Trophoblast cell (in vitro differentiated cells and primary cell): ENCODE data around the gene RCOR1.
"Not testable (repeated sequence)": the region's sequence is repeated elsewhere in the genome, so short reads cannot be mapped to it uniquely, and the experiment has no call there.

Source experiments
- DNase-seq, 2 donors: peaks; one replicate each; pipeline ENCODE4 v3.0.0-alpha.2; 2016
- H2AFZ ChIP-seq: 2 replicates; pipeline ENCODE4 v1.6.1; 2013; ENCODE audit warnings: low read length, moderate library complexity, mild to moderate bottlenecking; ENCODE audit not compliant: insufficient read depth, poor library complexity
- H2AK5ac ChIP-seq: 2 replicates; pipeline ENCODE4 v1.6.1; 2013; ENCODE audit warnings: mild to moderate bottlenecking, low read length
- H2BK120ac ChIP-seq: 2 replicates; pipeline ENCODE4 v1.6.1; 2013; ENCODE audit warnings: low read length, mild to moderate bottlenecking, moderate library complexity; ENCODE audit not compliant: insufficient read depth, poor library complexity
- H2BK12ac ChIP-seq: 2 replicates; pipeline ENCODE4 v1.6.1; 2013; ENCODE audit warnings: mild to moderate bottlenecking, low read length, moderate library complexity
- H2BK5ac ChIP-seq: 2 replicates; pipeline ENCODE4 v1.6.1; 2013; ENCODE audit warnings: low read length, low read depth, moderate library complexity, mild to moderate bottlenecking; ENCODE audit not compliant: poor library complexity
- H3K14ac ChIP-seq: 2 replicates; pipeline ENCODE4 v1.6.1; 2013; ENCODE audit warnings: mild to moderate bottlenecking, low read length
- H3K18ac ChIP-seq: 2 replicates; pipeline ENCODE4 v1.6.1; 2013; ENCODE audit warnings: mild to moderate bottlenecking, low read length
- H3K23ac ChIP-seq: 2 replicates; pipeline ENCODE4 v1.6.1; 2013; ENCODE audit warnings: low read length
- H3K27ac ChIP-seq: 2 replicates; pipeline ENCODE4 v1.5.1; 2013; ENCODE audit warnings: low read depth, mild to moderate bottlenecking, inconsistent platforms, low read length, moderate library complexity
- H3K27me3 ChIP-seq: 2 replicates; pipeline ENCODE4 v1.6.1; 2013; ENCODE audit warnings: inconsistent platforms, mild to moderate bottlenecking, low read length, moderate library complexity; ENCODE audit not compliant: insufficient read depth
- H3K36me3 ChIP-seq, 2 experiments: 1 replicate in 1 of 2; 2 replicates in 1 of 2; pipeline ENCODE4 v1.6.1; 2013; ENCODE audit warnings: low read length in 2 of 2, mild to moderate bottlenecking in 2 of 2, moderate library complexity in 1 of 2; ENCODE audit not compliant: insufficient read depth in 2 of 2, control insufficient read depth in 1 of 2
- H3K4ac ChIP-seq: 2 replicates; pipeline ENCODE4 v1.6.1; 2013; ENCODE audit warnings: low read depth, mild to moderate bottlenecking, low read length, moderate library complexity
- H3K4me1 ChIP-seq, 2 experiments: 1 replicate in 1 of 2; 2 replicates in 1 of 2; pipeline ENCODE4 v1.6.1; 2013; ENCODE audit warnings: low read length in 2 of 2, mild to moderate bottlenecking in 2 of 2, moderate library complexity in 1 of 2; ENCODE audit not compliant: insufficient read depth in 2 of 2, control insufficient read depth in 1 of 2
- H3K4me2 ChIP-seq: 2 replicates; pipeline ENCODE4 v1.6.1; 2013; ENCODE audit warnings: inconsistent platforms, mild to moderate bottlenecking, low read length, moderate library complexity
- H3K4me3 ChIP-seq: 2 replicates; pipeline ENCODE4 v1.5.1; 2013; ENCODE audit warnings: mild to moderate bottlenecking, low read depth, low read length, inconsistent platforms
- H3K79me1 ChIP-seq: one replicate; pipeline ENCODE4 v1.6.1; 2013; ENCODE audit warnings: low read length
- H3K79me2 ChIP-seq: 2 replicates; pipeline ENCODE4 v1.6.1; 2013; ENCODE audit warnings: low read length, mild to moderate bottlenecking; ENCODE audit not compliant: control insufficient read depth, insufficient read depth, poor library complexity
- H3K9ac ChIP-seq: 2 replicates; pipeline ENCODE4 v1.6.1; 2013; ENCODE audit warnings: mild to moderate bottlenecking, low read length
- H3K9me3 ChIP-seq: 2 replicates; pipeline ENCODE4 v1.6.1; 2013; ENCODE audit warnings: low read depth, mild to moderate bottlenecking, control low read depth, inconsistent platforms, low read length; ENCODE audit not compliant: insufficient read depth
- H4K12ac ChIP-seq: 2 replicates; pipeline ENCODE4 v1.6.1; 2013; ENCODE audit warnings: low read depth, mild to moderate bottlenecking, low read length, moderate library complexity
- H4K8ac ChIP-seq: 2 replicates; pipeline ENCODE4 v1.6.1; 2013; ENCODE audit warnings: low read depth, mild to moderate bottlenecking, low read length, moderate library complexity
- H4K91ac ChIP-seq: one replicate; pipeline ENCODE4 v1.6.1; 2013; ENCODE audit warnings: low read depth, mild to moderate bottlenecking, low read length, moderate library complexity
- WGBS: extraction: QIAGEN DNeasy Blood & Tissue Kit; methylation state at CpG from one replicate; pipeline ENCODE4 v1.1.7; 2013; ENCODE audit warnings: missing lambda C conversion rate; ENCODE audit not compliant: insufficient read length, insufficient coverage; ENCODE audit errors: extremely low coverage; 5-methylcytosine and 5-hydroxymethylcytosine counted together

Gene RCOR1

DNA sequence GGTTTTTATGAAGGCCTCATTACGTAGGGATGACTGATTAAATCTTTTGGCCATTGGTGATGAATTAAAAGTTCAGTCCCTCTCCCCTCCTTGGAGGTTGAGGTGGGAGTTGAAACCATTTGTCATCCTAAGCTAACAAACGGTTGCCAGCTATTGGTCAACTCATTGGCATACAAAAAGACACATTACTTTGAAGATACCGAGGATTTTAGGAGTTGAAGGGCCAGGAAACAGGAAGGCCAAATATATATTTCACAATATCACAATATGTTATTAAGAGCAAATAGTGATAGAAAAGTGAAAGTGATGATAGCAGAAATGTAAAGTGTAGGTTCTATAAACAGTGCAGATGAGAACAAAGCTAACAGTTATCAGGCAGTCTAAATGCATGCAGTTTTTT is 24.4 kb downstream of the RCOR1 start:
- H3K18ac ChIP-seq, result no peak overlapping the region
- no peaks in the 10 kb centered on the region for H3K79me1 ChIP-seq
- H3K4ac ChIP-seq, result peak overlapping the region; percentile 80

GRCh38 chr14:102619012-102619411 is 26.6 kb downstream of the RCOR1 start:
- not testable (repeated sequence) for H3K9ac ChIP-seq, H3K4me1 ChIP-seq, H2BK120ac ChIP-seq, H3K36me3 ChIP-seq, H3K18ac ChIP-seq, H3K4me3 ChIP-seq, H2BK12ac ChIP-seq, H3K79me1 ChIP-seq, H4K12ac ChIP-seq, H2AFZ ChIP-seq, H3K9me3 ChIP-seq, H2BK5ac ChIP-seq, H3K27me3 ChIP-seq, H3K4me2 ChIP-seq, H3K14ac ChIP-seq, H4K91ac ChIP-seq, H4K8ac ChIP-seq, H3K27ac ChIP-seq, H2AK5ac ChIP-seq, H3K23ac ChIP-seq
- WGBS, result no CpG with 5 or more reads among the region's 6 CpGs
- peaks cover 36% of the 10 kb centered on the region for H3K79me2 ChIP-seq
- peak overlapping the region; percentile 65 for H3K4ac ChIP-seq
- DNase-seq, result peak in 1 of 2 donors; percentile 30

More for the DNA sequence above, 24.4 kb downstream of the RCOR1 start:
- Histone ChIP-seq H3K36me3 (peaks cover 8 to 12% of the 10 kb centered on the region in 2 experiments), H3K4me1 (peaks cover 6 to 7% of the 10 kb centered on the region in 2 experiments), H3K27ac (no peak overlapping the region), H2BK120ac (no peak overlapping the region), H2AFZ (no peak overlapping the region), H3K4me2 (no peak overlapping the region), H3K14ac (no peak overlapping the region), H2AK5ac (no peak overlapping the region), H4K91ac (no peak overlapping the region), H3K27me3 (no peaks in the 10 kb centered on the region), H2BK12ac (no peak overlapping the region), H3K9ac (no peak overlapping the region), H2BK5ac (no peak overlapping the region), H4K12ac (no peak overlapping the region), H3K79me2 (peaks cover 41% of the 10 kb centered on the region), H4K8ac (no peak overlapping the region), H3K9me3 (no peaks in the 10 kb centered on the region), H3K23ac (no peak overlapping the region), H3K4me3 (no peak overlapping the region)
- no peak for DNase-seq
- no CpG with 5 or more reads among the region's 3 CpGs for WGBS

DNA sequence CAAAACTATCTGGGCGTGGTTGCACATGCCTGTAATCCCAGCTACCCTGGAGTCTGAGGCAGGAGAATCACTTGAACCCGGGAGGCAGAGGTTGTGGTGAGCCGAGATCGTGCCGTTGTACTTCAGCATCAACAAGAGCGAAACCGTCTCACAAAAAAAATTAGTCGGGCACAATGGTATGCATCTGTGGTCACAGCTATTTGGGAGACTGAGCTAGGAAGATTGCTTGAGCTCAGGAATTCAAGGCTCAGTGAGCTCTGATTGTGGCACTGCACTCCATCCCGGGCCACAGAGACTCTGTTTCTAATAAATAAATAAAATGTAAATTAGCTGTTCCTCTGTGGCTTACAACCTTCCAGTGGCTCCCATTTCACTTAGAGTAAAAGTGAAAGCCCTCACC is 28.0 kb downstream of the RCOR1 start:
- Histone ChIP-seq H3K9me3 (no peaks in the 10 kb centered on the region), H3K4me1 (peaks cover 6 to 7% of the 10 kb centered on the region in 2 experiments), H3K27ac (no peak overlapping the region), H3K36me3 (peaks cover 2 to 5% of the 10 kb centered on the region in 2 experiments), H2BK120ac (no peak overlapping the region), H4K8ac (no peak overlapping the region), H3K9ac (no peak overlapping the region), H4K12ac (no peak overlapping the region), H3K79me1 (no peaks in the 10 kb centered on the region), H3K14ac (no peak overlapping the region), H3K4me3 (no peak overlapping the region), H2AK5ac (no peak overlapping the region), H3K79me2 (peaks cover 36% of the 10 kb centered on the region), H2AFZ (no peak overlapping the region), H3K23ac (no peak overlapping the region), H3K27me3 (no peaks in the 10 kb centered on the region), H3K4me2 (no peak overlapping the region), H2BK5ac (no peak overlapping the region), H2BK12ac (no peak overlapping the region), H3K4ac (peak overlapping the region; percentile 94), H4K91ac (no peak overlapping the region), H3K18ac (no peak overlapping the region)
- DNase-seq, result peak in 1 of 2 donors; percentile 22
- whole genome bisulfite sequencing, result no CpG with 5 or more reads among the region's 9 CpGs

- no peak for DNase-seq
- no peak overlapping the region for H4K12ac ChIP-seq
- peaks cover 2 to 6% of the 10 kb centered on the region in 2 experiments for H3K36me3 ChIP-seq
- H3K4me1 ChIP-seq, result peaks cover 6 to 9% of the 10 kb centered on the region in 2 experiments
- no peak overlapping the region for H3K4me2 ChIP-seq
- no peak overlapping the region for H3K27ac ChIP-seq
- no peak overlapping the region for H4K91ac ChIP-seq
- no peak overlapping the region for H2AK5ac ChIP-seq
- no peak overlapping the region for H2BK5ac ChIP-seq
- no peak overlapping the region for H2BK12ac ChIP-seq
- H3K4ac ChIP-seq, result peak overlapping the region; percentile 57
- H4K8ac ChIP-seq, result no peak overlapping the region
- H3K9ac ChIP-seq, result no peak overlapping the region
- H3K79me1 ChIP-seq, result peaks cover 2% of the 10 kb centered on the region
- no peak overlapping the region for H3K23ac ChIP-seq
- no peak overlapping the region for H2AFZ ChIP-seq
- H3K14ac ChIP-seq, result no peak overlapping the region
- H3K27me3 ChIP-seq, result no peaks in the 10 kb centered on the region
- no peak overlapping the region for H3K4me3 ChIP-seq
- peaks cover 31% of the 10 kb centered on the region for H3K79me2 ChIP-seq
- no peak overlapping the region for H2BK120ac ChIP-seq
- no peak overlapping the region for H3K18ac ChIP-seq
- WGBS, result no CpG with 5 or more reads among the region's 10 CpGs
- H3K9me3 ChIP-seq, result no peaks in the 10 kb centered on the region
Measured at GRCh38 chr14:102622262-102622885, 29.9 kb downstream of the RCOR1 start.
